ENCODE results near the gene FAM163B.

FAM163B gene

GRCh38 chr9:133532937-133533668 lies 76.1 kb downstream of the FAM163B start:
- Histone ChIP-seq H3K9me2 (ENCODE audit: low read depth, low read length) (no peaks in the 10 kb centered on the region), H3K79me2 (ENCODE audit: insufficient read depth, low read length) (no peaks in the 10 kb centered on the region), H3K4me1 (ENCODE audit: insufficient read depth, low read length, severe bottlenecking) (no peaks in the 10 kb centered on the region), H3K27me3 (ENCODE audit: insufficient read depth, low read length) (peaks cover 8% of the 10 kb centered on the region; the same call in 1 of the 2 replicates), H3K9me3 (ENCODE audit: low read length) (no peaks in the 10 kb centered on the region), H3K36me3 (ENCODE audit: insufficient read depth, low read length) (no peaks in the 10 kb centered on the region), H4K20me1 (ENCODE audit: insufficient read depth, low read length) (no peaks in the 10 kb centered on the region), H3K4me3 (ENCODE audit: low read depth, low read length, poor library complexity, severe bottlenecking) (no peak overlapping the region), H2AFZ (ENCODE audit: low read length) (no peak overlapping the region), H3F3A (ENCODE audit: insufficient read depth, low read length) (no peaks in the 10 kb centered on the region), H3K4me2 (ENCODE audit: low read length) (no peak overlapping the region), H3K9ac (ENCODE audit: low read length) (no peak overlapping the region), H3K27ac (ENCODE audit: low read depth, low read length, poor library complexity, severe bottlenecking) (no peak overlapping the region)
- no peak for TF ChIP-seq EZH2 (IDR thresholded peaks at IDR 0.05; ENCODE audit: borderline replicate concordance, low read length)
- TF ChIP-seq CTCF (IDR thresholded peaks at IDR 0.05; ENCODE audit: low read length), result peak; percentile 59

DNA sequence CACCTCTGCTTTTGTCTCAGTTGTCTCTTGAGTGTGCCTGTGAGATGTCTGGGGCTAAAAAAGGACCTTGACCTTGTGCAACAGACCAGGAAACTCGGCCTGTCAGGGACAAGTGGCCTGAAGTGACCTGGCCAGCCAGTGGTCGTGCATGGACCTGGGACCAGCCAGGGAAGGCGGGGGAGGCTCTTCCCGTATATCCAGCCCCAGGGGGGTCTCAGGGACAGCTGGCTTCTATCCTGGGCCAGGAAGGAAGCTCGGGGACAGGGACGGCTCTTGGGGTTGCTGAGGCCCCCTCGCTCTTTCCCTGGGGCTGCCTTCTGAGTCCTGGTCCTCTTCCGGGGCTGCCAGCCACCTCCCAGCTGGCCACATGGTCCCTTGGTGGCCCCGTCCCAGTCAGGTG lies 77.9 kb downstream of the FAM163B start:
- Histone ChIP-seq H3K4me2 (ENCODE audit: low read length) (no peak overlapping the region), H3K9me2 (ENCODE audit: low read depth, low read length) (no peaks in the 10 kb centered on the region), H3K27ac (ENCODE audit: low read depth, low read length, poor library complexity, severe bottlenecking) (no peak overlapping the region), H3K27me3 (ENCODE audit: insufficient read depth, low read length) (peaks cover 10% of the 10 kb centered on the region; the same call in 1 of the 2 replicates), H3K9me3 (ENCODE audit: low read length) (no peaks in the 10 kb centered on the region), H3K4me1 (ENCODE audit: insufficient read depth, low read length, severe bottlenecking) (no peaks in the 10 kb centered on the region), H3K9ac (ENCODE audit: low read length) (no peak overlapping the region), H3K79me2 (ENCODE audit: insufficient read depth, low read length) (no peaks in the 10 kb centered on the region), H3K36me3 (ENCODE audit: insufficient read depth, low read length) (no peaks in the 10 kb centered on the region), H2AFZ (ENCODE audit: low read length) (no peak overlapping the region), H3F3A (ENCODE audit: insufficient read depth, low read length) (no peaks in the 10 kb centered on the region), H4K20me1 (ENCODE audit: insufficient read depth, low read length) (no peaks in the 10 kb centered on the region), H3K4me3 (ENCODE audit: low read depth, low read length, poor library complexity, severe bottlenecking) (no peak overlapping the region)
- no peak for TF ChIP-seq EZH2 (IDR thresholded peaks at IDR 0.05; ENCODE audit: borderline replicate concordance, low read length)
- no peak for TF ChIP-seq CTCF (IDR thresholded peaks at IDR 0.05; ENCODE audit: low read length)

- no peaks in the 10 kb centered on the region for H4K20me1 ChIP-seq (ENCODE audit: insufficient read depth, low read length)
- H3K4me1 ChIP-seq (ENCODE audit: insufficient read depth, low read length, severe bottlenecking), result no peaks in the 10 kb centered on the region
- H3K79me2 ChIP-seq (ENCODE audit: insufficient read depth, low read length), result no peaks in the 10 kb centered on the region
- H3K36me3 ChIP-seq (ENCODE audit: insufficient read depth, low read length), result no peaks in the 10 kb centered on the region
- H3K9ac ChIP-seq (ENCODE audit: low read length), result no peak overlapping the region
- no peaks in the 10 kb centered on the region for H3F3A ChIP-seq (ENCODE audit: insufficient read depth, low read length)
- no peak overlapping the region for H3K4me2 ChIP-seq (ENCODE audit: low read length)
- H3K9me2 ChIP-seq (ENCODE audit: low read depth, low read length), result no peaks in the 10 kb centered on the region
- no peak for TF ChIP-seq EZH2 (IDR thresholded peaks at IDR 0.05; ENCODE audit: borderline replicate concordance, low read length)
- TF ChIP-seq CTCF (IDR thresholded peaks at IDR 0.05; ENCODE audit: low read length), result no peak
- H3K27me3 ChIP-seq (ENCODE audit: insufficient read depth, low read length), result peaks cover 20% of the 10 kb centered on the region
- H2AFZ ChIP-seq (ENCODE audit: low read length), result no peak overlapping the region
- H3K9me3 ChIP-seq (ENCODE audit: low read length), result no peaks in the 10 kb centered on the region
- H3K27ac ChIP-seq (ENCODE audit: low read depth, low read length, poor library complexity, severe bottlenecking), result no peak overlapping the region
- H3K4me3 ChIP-seq (ENCODE audit: low read depth, low read length, poor library complexity, severe bottlenecking), result no peak overlapping the region
Observed at GRCh38 chr9:133529874-133530273, 79.3 kb downstream of the FAM163B start.
